HG03060 (cell line): ENCODE results near the gene NECTIN1.

ENCODE experiments used
- ATAC-seq: cut with Tn5 transposase; IDR thresholded peaks from one replicate; pipeline ENCODE4 v1.9.1; 2021; ENCODE audit warnings: low read depth, moderate number of reproducible peaks; ENCODE audit not compliant: unreplicated experiment

The NECTIN1 gene

DNA sequence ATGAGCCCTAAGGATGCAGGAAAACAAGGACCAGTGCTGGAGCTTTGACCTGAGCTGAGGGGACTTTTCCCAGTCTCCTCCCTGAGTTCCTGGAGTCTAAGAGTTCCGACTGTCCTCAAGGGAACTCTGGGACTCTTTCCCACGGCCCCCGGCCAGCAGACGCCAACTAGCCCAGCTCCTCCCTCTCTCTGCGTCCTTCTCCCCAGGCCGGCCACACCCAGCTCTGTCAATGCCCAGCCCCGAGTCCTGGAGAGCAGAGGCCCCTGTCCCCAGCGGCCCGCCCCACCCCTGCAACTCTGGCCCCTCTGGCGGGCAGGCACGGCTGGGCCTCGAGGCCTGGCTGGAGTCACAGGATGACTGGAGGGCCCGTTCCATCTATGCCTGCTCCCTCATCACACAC, 29.8 kb downstream of the NECTIN1 start:
- no peak for ATAC-seq

- ATAC-seq: no peak
These were observed 31.1 kb downstream of the NECTIN1 start for GRCh38 chr11:119697882-119698281.

DNA sequence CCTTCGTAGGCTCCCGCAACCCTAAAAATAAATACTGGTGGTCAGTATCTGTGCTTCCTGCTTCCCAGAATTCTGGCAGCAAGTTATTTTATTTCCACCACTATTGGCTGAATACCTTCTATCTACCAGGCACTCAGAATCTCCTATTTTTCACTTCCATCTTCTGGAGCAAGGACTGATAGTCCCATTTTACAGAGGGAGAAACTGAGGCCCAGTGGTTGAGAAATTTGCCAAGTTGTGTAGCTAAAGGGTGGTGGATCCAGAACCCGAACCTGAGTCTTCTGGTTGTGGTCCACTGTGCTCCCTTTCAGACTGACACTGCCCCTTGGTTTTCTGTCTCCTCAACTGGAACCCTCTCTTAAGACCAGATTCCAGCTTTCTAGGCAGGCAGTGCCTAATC, 31.6 kb downstream of the NECTIN1 start:
- no peak for ATAC-seq

GRCh38 chr11:119696378-119697222, 32.4 kb downstream of the NECTIN1 start:
- ATAC-seq: no peak

DNA sequence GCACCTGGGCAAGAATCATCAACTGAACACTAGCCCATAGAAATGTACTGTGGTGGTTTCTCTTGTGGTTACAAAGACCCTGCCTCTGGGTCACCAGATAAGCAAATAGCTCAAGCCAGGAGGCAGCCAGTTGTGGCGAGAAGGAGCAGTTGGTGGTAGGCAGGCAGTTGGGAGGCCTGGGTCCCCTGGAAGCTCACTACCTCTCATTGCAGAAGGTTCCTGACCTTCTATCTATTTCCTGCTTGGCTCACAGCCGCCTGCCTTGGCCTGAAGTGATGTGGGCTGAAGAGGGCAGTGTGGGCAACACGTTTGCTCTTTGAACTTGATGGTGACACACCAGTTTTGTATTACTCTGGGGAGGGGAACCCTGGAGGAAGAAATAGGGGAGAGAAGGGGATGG, 34.7 kb downstream of the NECTIN1 start:
- no peak for ATAC-seq

GRCh38 chr11:119693253-119693815, 35.7 kb downstream of the NECTIN1 start:
- no peak for ATAC-seq

GRCh38 chr11:119692540-119692820, 36.5 kb downstream of the NECTIN1 start:
- ATAC-seq: no peak

GRCh38 chr11:119691701-119692539, 37.1 kb downstream of the NECTIN1 start:
- ATAC-seq: no peak

- ATAC-seq: no peak
These were observed 37.9 kb downstream of the NECTIN1 start for GRCh38 chr11:119691020-119691666.

- ATAC-seq: no peak
These were observed 39.7 kb downstream of the NECTIN1 start for GRCh38 chr11:119689302-119689701.

- ATAC-seq: no peak
These were observed 40.6 kb downstream of the NECTIN1 start for GRCh38 chr11:119688356-119688755.

DNA sequence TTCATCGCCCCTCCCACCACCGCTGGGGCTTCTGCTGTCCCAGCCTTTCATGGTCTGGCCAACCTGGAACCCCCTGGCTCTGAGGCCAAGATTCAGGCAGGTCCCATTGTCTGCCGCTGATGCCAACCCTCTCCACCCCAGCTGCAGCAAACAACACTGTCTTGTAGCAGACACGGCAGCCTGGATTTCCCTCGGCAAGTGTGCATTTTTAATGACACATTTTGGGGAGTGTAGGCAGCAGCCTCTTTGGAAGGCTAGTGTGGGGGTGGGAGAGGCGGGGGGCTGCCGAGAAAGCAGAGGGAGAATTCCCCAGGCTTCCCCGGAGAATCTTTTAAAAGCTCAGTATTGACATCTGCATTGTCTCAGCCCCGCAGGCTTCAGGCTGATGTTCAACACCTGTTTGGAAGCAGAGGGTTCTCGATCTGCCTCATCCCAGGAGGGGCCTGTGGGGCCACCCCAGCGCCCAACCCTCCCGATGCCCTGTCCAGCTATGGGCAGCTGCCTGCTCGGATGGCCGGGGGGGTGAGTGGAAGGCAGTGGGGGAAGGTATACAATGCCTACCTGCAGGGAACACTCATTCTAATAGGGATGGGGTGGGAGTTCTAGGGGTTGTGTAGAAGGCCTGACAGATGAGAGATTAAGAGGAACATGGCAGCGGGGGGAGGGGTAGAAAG, 41.5 kb downstream of the NECTIN1 start:
- ATAC-seq: no peak

DNA sequence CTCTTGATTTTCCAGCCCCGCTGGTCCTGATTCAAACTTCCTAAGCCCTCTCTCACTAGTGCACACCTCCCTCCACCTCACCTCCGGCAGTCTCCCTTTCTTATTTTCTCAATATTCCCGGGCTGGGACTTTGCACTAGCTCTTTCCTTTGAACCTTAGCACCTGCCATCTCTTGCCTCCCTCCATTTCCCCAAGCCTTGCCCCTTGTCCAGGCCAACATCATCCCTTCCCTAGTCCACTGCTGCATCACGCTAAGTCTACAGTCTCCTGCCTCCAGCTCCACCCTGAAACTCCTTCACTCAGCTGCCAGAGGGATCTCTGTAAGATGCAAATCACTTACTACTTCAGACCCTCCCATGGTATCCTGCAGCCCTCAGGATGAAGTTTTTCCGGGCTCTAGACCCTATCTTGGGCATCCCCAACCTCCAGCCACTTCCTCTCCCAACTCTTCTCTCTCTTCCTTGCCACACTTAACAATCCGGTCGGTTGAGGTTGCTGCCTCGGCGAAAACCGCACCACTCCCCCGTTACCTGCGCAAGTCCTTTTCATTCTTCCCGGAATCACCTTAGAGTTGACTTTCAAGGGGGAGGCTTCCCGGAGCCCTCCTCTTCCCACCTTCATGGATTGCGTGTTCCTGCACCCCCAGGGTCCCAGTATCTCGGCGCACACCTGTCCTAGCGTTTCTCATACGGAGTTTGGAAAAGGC, 42.7 kb downstream of the NECTIN1 start:
- ATAC-seq: no peak

DNA sequence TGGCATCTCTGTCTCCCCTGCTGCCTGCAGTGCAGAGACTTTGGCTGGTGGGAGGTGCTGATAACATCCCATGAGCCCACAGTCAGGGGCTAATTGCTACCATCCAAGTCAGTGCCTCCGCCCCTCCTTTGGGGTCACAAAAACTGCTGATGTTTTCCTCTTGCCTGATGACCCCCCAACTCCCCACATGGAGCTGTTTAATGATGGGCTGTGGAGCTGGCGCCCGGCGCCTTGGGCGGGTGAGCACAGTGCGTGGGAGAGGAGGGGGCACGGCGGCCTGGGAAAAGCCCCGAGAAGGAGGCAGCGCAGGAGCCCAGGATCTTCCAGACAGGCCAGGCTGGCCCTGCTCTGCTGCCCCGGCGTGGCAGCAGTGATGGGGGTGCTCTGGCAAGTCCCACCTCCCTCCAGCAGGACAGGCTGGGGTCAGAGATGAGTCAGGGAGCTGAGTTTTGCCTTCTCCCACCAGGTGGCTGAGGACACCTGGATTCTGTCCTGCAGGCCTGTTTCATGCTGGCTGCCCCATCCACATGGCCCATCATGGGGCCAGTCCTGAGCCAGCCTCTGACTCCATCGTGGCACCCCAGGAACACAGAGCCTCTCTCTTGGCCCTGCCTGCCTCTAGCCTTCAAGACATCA, 43.8 kb downstream of the NECTIN1 start:
- no peak for ATAC-seq

- no peak for ATAC-seq
These were observed 44.5 kb downstream of the NECTIN1 start for GRCh38 chr11:119684361-119685110.

DNA sequence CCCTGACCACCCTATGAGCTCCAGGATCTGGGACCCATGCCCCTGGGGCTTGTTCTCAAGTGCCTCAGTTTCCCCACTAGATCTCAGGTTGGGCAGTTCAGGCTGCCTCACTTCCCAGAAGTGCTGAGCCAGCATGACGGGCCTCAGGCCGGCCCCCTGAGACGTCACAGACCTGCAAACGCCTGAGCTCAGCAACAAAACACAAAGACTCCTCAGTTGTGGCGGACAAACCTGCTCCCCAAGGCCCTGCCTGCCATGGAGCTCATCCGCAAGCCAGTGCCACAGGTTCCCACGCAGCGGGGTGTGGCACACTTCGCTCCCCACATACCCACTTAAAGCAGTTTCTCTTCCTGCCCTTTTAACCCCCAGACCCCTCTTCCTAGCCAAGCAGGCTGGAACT, 45.2 kb downstream of the NECTIN1 start:
- ATAC-seq: no peak

DNA sequence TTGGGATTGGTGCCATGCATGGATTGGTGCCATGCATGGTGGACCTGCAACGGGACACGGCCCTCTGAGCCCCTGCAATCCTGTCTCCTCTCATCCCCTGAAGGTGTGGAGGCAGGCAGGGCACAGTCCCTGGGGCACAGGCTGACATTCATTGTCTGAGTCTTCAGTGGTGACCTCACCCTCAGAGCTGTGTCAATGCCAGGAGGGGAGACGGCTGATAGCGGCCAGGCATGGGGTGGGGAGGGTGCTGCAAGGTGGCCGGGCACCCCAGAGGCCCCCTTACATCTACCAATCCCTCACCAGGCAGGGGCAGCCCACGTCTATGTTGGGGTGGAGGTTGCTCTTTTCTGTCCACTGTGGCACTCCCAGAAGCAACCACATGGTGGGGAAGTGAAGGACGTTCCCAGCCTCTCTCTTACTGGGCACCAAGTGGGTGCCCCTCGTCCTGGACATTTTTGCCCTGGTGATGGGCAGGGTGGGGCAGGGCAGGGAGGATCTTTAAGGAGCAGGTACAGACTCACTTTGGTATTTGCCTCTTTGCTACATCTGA, 47.6 kb downstream of the NECTIN1 start:
- no peak for ATAC-seq

GRCh38 chr11:119680541-119681360, 48.2 kb downstream of the NECTIN1 start:
- no peak for ATAC-seq
